Thyroid gland (tissue), 4 donors: ENCODE results near the gene HDGFL3. TPM values are rescaled to one million over a fixed set of nuclear protein-coding genes. Genes with fewer than 3 reads are reported as not detected.

ENCODE experiments used
- DNase-seq, 2 donors: peaks; one replicate each; pipeline ENCODE4 v3.0.0-alpha.2; 2019
- H3K27ac ChIP-seq, 3 donors: fragments of 200-600 bp; sonication (generic); 1 replicate in 2 of 3; 2 replicates in 1 of 3; pipeline ENCODE4 v1.5.1; 2016 to 2019; ENCODE audit warnings: mild to moderate bottlenecking in 1 of 3, moderate library complexity in 1 of 3
- H3K27me3 ChIP-seq: fragments of 200-600 bp; sonication (generic); one replicate; pipeline ENCODE4 v1.5.1; 2019
- H3K36me3 ChIP-seq, 2 donors: fragments of 200-600 bp; sonication (generic); one replicate each; pipeline ENCODE4 v1.5.1; 2016 to 2019
- H3K4me1 ChIP-seq, 2 donors: fragments of 200-600 bp; sonication (generic); one replicate each; pipeline ENCODE4 v1.5.1; 2017 to 2019
- H3K4me3 ChIP-seq, 3 donors: fragments of 200-600 bp; sonication (generic); replicated peaks in 1 of 3; 1 replicate in 2 of 3; 2 replicates in 1 of 3; pipeline ENCODE4 v1.5.1; 2016; ENCODE audit warnings: mild to moderate bottlenecking in 1 of 3
- H3K9me3 ChIP-seq: fragments of 200-600 bp; sonication (generic); one replicate; pipeline ENCODE4 v1.5.1; 2017
- POLR2A ChIP-seq, 2 donors: fragments of 450-650 bp; IDR thresholded peaks; one replicate each; pipeline ENCODE4 v1.6.1; 2017; ENCODE audit warnings: antibody characterized with exemption in 2 of 2, mild to moderate bottlenecking in 2 of 2, moderate library complexity in 1 of 2
- WGBS, 2 donors: methylation state at CpG; one replicate each; pipeline ENCODE4 v1.1.5; 2017; 5-methylcytosine and 5-hydroxymethylcytosine counted together
- intact Hi-C: fragments of 100-400 bp; cut with DNase I; formaldehyde crosslinking; loops from one replicate; pipeline ENCODE4 v1.15.1; 2023
- total RNA-seq, 4 donors: library from RNA; depleted of rRNA; stranded (reverse); fragments of >200 nt; gene quantifications; one replicate each; pipeline ENCODE4 v1.2.3, GENCODE V29; 2016
- TF ChIP-seq, protein P1 (sequence below), 6 experiments: fragments of 200-600 bp in 3 of 6; fragments of 450-650 bp in 3 of 6; sonication (generic) in 3 of 6; IDR thresholded peaks; one replicate each; pipeline ENCODE4 v1.5.1; 2016 to 2019; ENCODE audit warnings: antibody characterized with exemption in 6 of 6, mild to moderate bottlenecking in 2 of 6, inconsistent platforms in 1 of 6, moderate library complexity in 1 of 6

HDGFL3 gene
- total RNA-seq, 4 donors from 2014 or later = 26.8 to 53.2 (median 41.5) TPM

DNA sequence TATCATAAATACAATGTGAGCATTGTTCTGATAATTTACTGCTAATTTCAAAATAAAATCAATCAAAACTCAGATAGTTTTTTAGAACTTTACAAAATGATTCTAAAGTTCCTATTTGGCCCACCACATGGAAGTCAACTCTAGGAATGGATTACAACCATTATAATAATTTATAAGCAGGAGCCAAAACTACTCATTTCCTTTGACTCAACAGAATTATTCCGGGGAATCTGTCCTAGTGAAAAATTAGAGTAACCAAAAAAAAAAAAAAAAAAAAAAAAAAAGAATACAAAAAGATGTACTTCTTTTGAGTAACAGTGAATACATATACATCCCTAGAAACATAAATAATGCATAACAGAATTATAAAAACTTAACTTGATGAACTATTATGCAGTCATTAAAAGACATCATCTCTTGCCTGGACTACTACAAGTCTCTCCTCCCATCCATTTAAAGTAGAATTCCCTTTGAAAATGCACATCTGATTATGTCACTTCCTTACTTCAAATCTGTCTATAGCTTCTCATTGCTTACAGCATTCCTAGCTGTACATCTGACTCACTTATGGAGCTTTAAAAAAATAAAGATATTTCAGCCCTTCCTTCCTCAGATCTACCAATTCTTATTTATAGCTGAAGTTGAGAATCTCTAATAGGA is 43.4 kb downstream of the HDGFL3 start:
- no peak overlapping the region for H3K27ac ChIP-seq
- no peaks in the 10 kb centered on the region for H3K9me3 ChIP-seq
- H3K36me3 ChIP-seq = no peaks in the 10 kb centered on the region
- no peak overlapping the region for H3K4me3 ChIP-seq
- no peaks in the 10 kb centered on the region for H3K27me3 ChIP-seq
- 76 to 81% methylated on average over 1 of the region's 1 CpG for WGBS, 2 donors
- DNase-seq = no peak
- TF ChIP-seq, protein P1, sequence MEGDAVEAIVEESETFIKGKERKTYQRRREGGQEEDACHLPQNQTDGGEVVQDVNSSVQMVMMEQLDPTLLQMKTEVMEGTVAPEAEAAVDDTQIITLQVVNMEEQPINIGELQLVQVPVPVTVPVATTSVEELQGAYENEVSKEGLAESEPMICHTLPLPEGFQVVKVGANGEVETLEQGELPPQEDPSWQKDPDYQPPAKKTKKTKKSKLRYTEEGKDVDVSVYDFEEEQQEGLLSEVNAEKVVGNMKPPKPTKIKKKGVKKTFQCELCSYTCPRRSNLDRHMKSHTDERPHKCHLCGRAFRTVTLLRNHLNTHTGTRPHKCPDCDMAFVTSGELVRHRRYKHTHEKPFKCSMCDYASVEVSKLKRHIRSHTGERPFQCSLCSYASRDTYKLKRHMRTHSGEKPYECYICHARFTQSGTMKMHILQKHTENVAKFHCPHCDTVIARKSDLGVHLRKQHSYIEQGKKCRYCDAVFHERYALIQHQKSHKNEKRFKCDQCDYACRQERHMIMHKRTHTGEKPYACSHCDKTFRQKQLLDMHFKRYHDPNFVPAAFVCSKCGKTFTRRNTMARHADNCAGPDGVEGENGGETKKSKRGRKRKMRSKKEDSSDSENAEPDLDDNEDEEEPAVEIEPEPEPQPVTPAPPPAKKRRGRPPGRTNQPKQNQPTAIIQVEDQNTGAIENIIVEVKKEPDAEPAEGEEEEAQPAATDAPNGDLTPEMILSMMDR (IDR thresholded peaks at IDR 0.05) = no peak
- TF ChIP-seq POLR2A (IDR thresholded peaks at IDR 0.05) = no peak
- intact Hi-C loops = no loop called here
- no peaks in the 10 kb centered on the region for H3K4me1 ChIP-seq

DNA sequence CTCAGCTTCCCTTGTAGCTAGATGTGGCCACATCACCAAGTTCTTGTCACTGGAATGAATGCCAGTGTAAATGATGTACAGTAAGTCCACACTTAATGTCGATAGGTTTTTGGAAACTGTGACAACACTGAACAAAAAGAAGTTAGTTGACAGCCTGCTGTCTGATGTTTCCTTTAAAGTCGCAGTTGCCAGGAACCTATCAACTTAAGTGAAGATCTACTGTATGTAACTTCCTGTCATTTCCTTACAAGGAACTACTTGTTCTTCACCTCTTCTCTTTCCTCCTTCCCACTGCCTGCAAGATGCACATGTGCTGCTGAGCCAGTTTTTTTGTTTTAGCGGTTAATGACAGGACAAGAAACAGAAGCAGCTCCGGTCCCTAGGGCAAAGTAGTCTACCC is 44.6 kb downstream of the HDGFL3 start:
- 76 to 87% methylated on average over 4 of the region's 4 CpGs for WGBS, 2 donors
- no peaks in the 10 kb centered on the region for H3K4me1 ChIP-seq
- intact Hi-C loops = no loop called here
- H3K4me3 ChIP-seq = no peak overlapping the region
- H3K36me3 ChIP-seq = no peaks in the 10 kb centered on the region
- H3K27me3 ChIP-seq = no peaks in the 10 kb centered on the region
- no peak for TF ChIP-seq POLR2A (IDR thresholded peaks at IDR 0.05)
- TF ChIP-seq, protein P1 (IDR thresholded peaks at IDR 0.05) = no peak
- no peak overlapping the region for H3K27ac ChIP-seq
- H3K9me3 ChIP-seq = no peaks in the 10 kb centered on the region
- DNase-seq = no peak

DNA sequence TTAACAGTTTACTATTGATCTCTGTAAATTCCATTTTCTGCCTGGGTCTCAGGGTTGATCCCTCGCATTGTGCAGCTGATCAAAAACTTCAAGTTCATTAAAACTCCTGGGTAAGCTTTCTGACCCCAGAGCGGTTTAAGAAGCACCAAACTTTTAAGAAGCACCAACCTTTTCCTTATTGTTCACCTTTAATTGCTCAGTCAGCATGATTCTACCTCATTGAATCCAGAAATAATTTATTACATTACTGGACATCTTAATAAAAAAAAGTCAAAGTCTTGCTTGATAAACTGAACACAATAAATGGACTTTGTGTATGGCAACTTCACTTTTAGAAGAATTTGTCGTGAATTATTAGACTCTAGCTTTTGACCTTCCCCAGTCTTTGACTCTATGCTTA is 46.9 kb downstream of the HDGFL3 start:
- no peak for TF ChIP-seq POLR2A (IDR thresholded peaks at IDR 0.05)
- TF ChIP-seq, protein P1 (IDR thresholded peaks at IDR 0.05) = no peak
- no peak overlapping the region for H3K4me3 ChIP-seq
- no peak overlapping the region for H3K27ac ChIP-seq
- no peak for DNase-seq
- intact Hi-C loops = no loop called here
- whole genome bisulfite sequencing, 2 donors = 95 to 96% methylated on average over 3 of the region's 3 CpGs
- no peaks in the 10 kb centered on the region for H3K9me3 ChIP-seq
- H3K4me1 ChIP-seq = no peaks in the 10 kb centered on the region
- H3K27me3 ChIP-seq = no peaks in the 10 kb centered on the region
- peaks cover 3 to 4% of the 10 kb centered on the region in 2 donors for H3K36me3 ChIP-seq

DNA sequence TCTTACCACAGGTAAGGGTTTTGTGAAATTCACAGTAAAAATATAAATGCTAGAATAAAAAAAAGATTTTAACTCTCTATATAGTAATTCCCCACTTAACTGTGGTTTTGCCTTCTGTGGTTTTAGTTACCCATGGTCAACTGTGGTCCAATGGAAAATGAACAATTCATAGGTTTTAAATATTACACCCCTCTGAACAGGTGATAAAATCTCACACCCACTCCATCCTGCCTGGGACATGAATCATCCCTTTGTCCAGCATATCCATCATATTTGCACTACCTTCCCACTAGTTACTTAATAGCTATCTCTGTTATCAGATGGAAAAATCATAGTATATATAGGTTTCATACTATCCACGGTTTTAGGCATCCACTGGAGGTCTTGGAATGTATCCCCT is 49.2 kb downstream of the HDGFL3 start:
- TF ChIP-seq POLR2A (IDR thresholded peaks at IDR 0.05) = no peak
- TF ChIP-seq, protein P1 (IDR thresholded peaks at IDR 0.05) = no peak
- Histone ChIP-seq H3K4me1 (no peaks in the 10 kb centered on the region), H3K4me3 (no peak overlapping the region), H3K9me3 (no peaks in the 10 kb centered on the region), H3K36me3 (peaks cover 3 to 4% of the 10 kb centered on the region in 2 donors), H3K27me3 (no peaks in the 10 kb centered on the region), H3K27ac (no peak overlapping the region)
- WGBS, 2 donors = 82 to 92% methylated on average over 1 of the region's 1 CpG
- DNase-seq = no peak
- intact Hi-C loops = no loop called here

DNA sequence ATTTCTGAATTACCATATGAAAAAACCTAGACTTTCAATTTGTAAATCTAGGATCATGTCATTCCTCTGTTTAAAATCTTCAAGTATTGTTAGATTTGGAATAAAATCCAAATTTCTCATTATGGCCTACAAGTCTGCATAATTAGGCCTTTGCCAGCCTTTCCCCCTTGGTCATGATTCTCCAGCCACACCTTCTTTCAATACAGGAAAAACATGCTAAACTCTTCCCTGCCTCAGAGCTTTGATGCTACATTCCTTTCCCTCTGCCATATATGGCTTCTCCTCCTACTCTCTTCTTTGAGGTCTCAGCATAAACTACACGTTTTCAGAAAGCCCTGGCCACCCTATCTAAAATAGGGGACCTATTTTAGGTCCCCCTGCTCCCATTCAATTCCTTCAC is 51.7 kb downstream of the HDGFL3 start:
- no peaks in the 10 kb centered on the region for H3K9me3 ChIP-seq
- H3K27me3 ChIP-seq = no peaks in the 10 kb centered on the region
- H3K4me1 ChIP-seq = no peaks in the 10 kb centered on the region
- intact Hi-C loops = no loop called here
- no peak overlapping the region for H3K27ac ChIP-seq
- no peak for TF ChIP-seq POLR2A (IDR thresholded peaks at IDR 0.05)
- DNase-seq = no peak
- no peak overlapping the region for H3K4me3 ChIP-seq
- H3K36me3 ChIP-seq = peaks cover 5 to 7% of the 10 kb centered on the region in 2 donors
- 85 to 87% methylated on average over 1 of the region's 1 CpG for WGBS, 2 donors
